Measurements from ENCODE around the gene RIMBP2.

The RIMBP2 gene

GRCh38 chr12:130527239-130527638 is 188.9 kb downstream of the RIMBP2 start:
- H3K23ac ChIP-seq (ENCODE audit: low read length): no peak overlapping the region
- no peak overlapping the region for H3K18ac ChIP-seq (ENCODE audit: low read length)
- H3K56ac ChIP-seq (ENCODE audit: low read length): no peak overlapping the region
- H3K79me1 ChIP-seq (ENCODE audit: low read length): no peaks in the 10 kb centered on the region
- H2BK15ac ChIP-seq (replicated peaks; ENCODE audit: low read depth): no peak overlapping the region
- no CpG with 5 or more reads among the region's 2 CpGs for WGBS (ENCODE audit: extremely low coverage, insufficient coverage, low lambda C conversion rate)
- DNase-seq: no peak
- no peak overlapping the region for H3K4me2 ChIP-seq (ENCODE audit: low read length)
- H4K8ac ChIP-seq (ENCODE audit: low read depth, low read length): no peak overlapping the region
- H3K79me2 ChIP-seq (ENCODE audit: control insufficient read depth, insufficient read depth, low read length): no peaks in the 10 kb centered on the region
- H3K27ac ChIP-seq (ENCODE audit: low read depth, low read length): no peak overlapping the region
- H4K5ac ChIP-seq (ENCODE audit: low read length): no peak overlapping the region
- H3K4ac ChIP-seq (ENCODE audit: low read depth, low read length): no peak overlapping the region
- H2BK120ac ChIP-seq (ENCODE audit: low read depth, low read length): no peak overlapping the region
- no peak overlapping the region for H2AK5ac ChIP-seq (ENCODE audit: low read length)
- no peak overlapping the region for H3K9ac ChIP-seq (ENCODE audit: low read length)
- H2BK5ac ChIP-seq (ENCODE audit: low read length): no peak overlapping the region
- no peaks in the 10 kb centered on the region for H3K27me3 ChIP-seq (ENCODE audit: insufficient read depth, low read length, poor library complexity)
- H3K4me3 ChIP-seq (ENCODE audit: low read length): no peak overlapping the region
- H3K4me1 ChIP-seq (ENCODE audit: control insufficient read depth, low read depth, low read length): no peaks in the 10 kb centered on the region
- H3K36me3 ChIP-seq (ENCODE audit: control insufficient read depth, insufficient read depth, low read length): no peaks in the 10 kb centered on the region

- no CpG with 5 or more reads among the region's 6 CpGs for WGBS (ENCODE audit: extremely low coverage, insufficient coverage, low lambda C conversion rate)
- H3K4me2 ChIP-seq (ENCODE audit: low read length): no peak overlapping the region
- no peak overlapping the region for H3K56ac ChIP-seq (ENCODE audit: low read length)
- no peak overlapping the region for H2BK15ac ChIP-seq (replicated peaks; ENCODE audit: low read depth)
- no peak overlapping the region for H3K4me3 ChIP-seq (ENCODE audit: low read length)
- H3K79me2 ChIP-seq (ENCODE audit: control insufficient read depth, insufficient read depth, low read length): no peaks in the 10 kb centered on the region
- H3K36me3 ChIP-seq (ENCODE audit: control insufficient read depth, insufficient read depth, low read length): no peaks in the 10 kb centered on the region
- no peak overlapping the region for H2BK120ac ChIP-seq (ENCODE audit: low read depth, low read length)
- no peak overlapping the region for H3K27ac ChIP-seq (ENCODE audit: low read depth, low read length)
- DNase-seq: peak; percentile 80
- no peak overlapping the region for H3K4ac ChIP-seq (ENCODE audit: low read depth, low read length)
- no peak overlapping the region for H3K23ac ChIP-seq (ENCODE audit: low read length)
- no peak overlapping the region for H2AK5ac ChIP-seq (ENCODE audit: low read length)
- H3K9ac ChIP-seq (ENCODE audit: low read length): no peak overlapping the region
- no peak overlapping the region for H4K5ac ChIP-seq (ENCODE audit: low read length)
- no peak overlapping the region for H2BK5ac ChIP-seq (ENCODE audit: low read length)
- H3K79me1 ChIP-seq (ENCODE audit: low read length): no peaks in the 10 kb centered on the region
- no peaks in the 10 kb centered on the region for H3K27me3 ChIP-seq (ENCODE audit: insufficient read depth, low read length, poor library complexity)
- no peak overlapping the region for H3K18ac ChIP-seq (ENCODE audit: low read length)
- H3K4me1 ChIP-seq (ENCODE audit: control insufficient read depth, low read depth, low read length): no peaks in the 10 kb centered on the region
- no peak overlapping the region for H4K8ac ChIP-seq (ENCODE audit: low read depth, low read length)
These were observed 189.3 kb downstream of the RIMBP2 start for GRCh38 chr12:130526813-130527212.

- WGBS (ENCODE audit: extremely low coverage, insufficient coverage, low lambda C conversion rate): no CpG with 5 or more reads among the region's 10 CpGs
- no peak overlapping the region for H2BK5ac ChIP-seq (ENCODE audit: low read length)
These were observed 190.5 kb downstream of the RIMBP2 start for GRCh38 chr12:130525384-130526172.

GRCh38 chr12:130524759-130525158 is 191.3 kb downstream of the RIMBP2 start:
- Histone ChIP-seq H2AK5ac (ENCODE audit: low read length) (no peak overlapping the region), H2BK5ac (ENCODE audit: low read length) (no peak overlapping the region), H2BK15ac (replicated peaks; ENCODE audit: low read depth) (no peak overlapping the region), H3K79me2 (ENCODE audit: control insufficient read depth, insufficient read depth, low read length) (no peaks in the 10 kb centered on the region), H3K56ac (ENCODE audit: low read length) (no peak overlapping the region), H3K27me3 (ENCODE audit: insufficient read depth, low read length, poor library complexity) (no peaks in the 10 kb centered on the region), H3K4me1 (ENCODE audit: control insufficient read depth, low read depth, low read length) (no peaks in the 10 kb centered on the region), H3K23ac (ENCODE audit: low read length) (no peak overlapping the region), H3K27ac (ENCODE audit: low read depth, low read length) (no peak overlapping the region), H3K4me2 (ENCODE audit: low read length) (no peak overlapping the region), H3K79me1 (ENCODE audit: low read length) (no peaks in the 10 kb centered on the region), H3K18ac (ENCODE audit: low read length) (no peak overlapping the region), H3K4me3 (ENCODE audit: low read length) (no peak overlapping the region), H3K36me3 (ENCODE audit: control insufficient read depth, insufficient read depth, low read length) (no peaks in the 10 kb centered on the region), H2BK120ac (ENCODE audit: low read depth, low read length) (no peak overlapping the region), H3K4ac (ENCODE audit: low read depth, low read length) (no peak overlapping the region), H4K8ac (ENCODE audit: low read depth, low read length) (no peak overlapping the region), H3K9ac (ENCODE audit: low read length) (no peak overlapping the region), H4K5ac (ENCODE audit: low read length) (no peak overlapping the region)
- no CpG with 5 or more reads among the region's 8 CpGs for WGBS (ENCODE audit: extremely low coverage, insufficient coverage, low lambda C conversion rate)
- DNase-seq: no peak

More at GRCh38 chr12:130525384-130526172, 190.5 kb downstream of the RIMBP2 start:
- no peaks in the 10 kb centered on the region for H3K79me2 ChIP-seq (ENCODE audit: control insufficient read depth, insufficient read depth, low read length)
- H3K23ac ChIP-seq (ENCODE audit: low read length): no peak overlapping the region
- no peak overlapping the region for H2BK15ac ChIP-seq (replicated peaks; ENCODE audit: low read depth)
- no peak overlapping the region for H3K9ac ChIP-seq (ENCODE audit: low read length)
- H3K56ac ChIP-seq (ENCODE audit: low read length): no peak overlapping the region
- no peak overlapping the region for H3K4ac ChIP-seq (ENCODE audit: low read depth, low read length)
- no peaks in the 10 kb centered on the region for H3K27me3 ChIP-seq (ENCODE audit: insufficient read depth, low read length, poor library complexity)
- no peak overlapping the region for H3K4me3 ChIP-seq (ENCODE audit: low read length)
- no peaks in the 10 kb centered on the region for H3K36me3 ChIP-seq (ENCODE audit: control insufficient read depth, insufficient read depth, low read length)
- H4K8ac ChIP-seq (ENCODE audit: low read depth, low read length): no peak overlapping the region
- H3K18ac ChIP-seq (ENCODE audit: low read length): no peak overlapping the region
- no peak overlapping the region for H4K5ac ChIP-seq (ENCODE audit: low read length)
- H2BK120ac ChIP-seq (ENCODE audit: low read depth, low read length): no peak overlapping the region
- no peaks in the 10 kb centered on the region for H3K4me1 ChIP-seq (ENCODE audit: control insufficient read depth, low read depth, low read length)
- H3K27ac ChIP-seq (ENCODE audit: low read depth, low read length): no peak overlapping the region
- DNase-seq: no peak
- H3K79me1 ChIP-seq (ENCODE audit: low read length): no peaks in the 10 kb centered on the region
- H2AK5ac ChIP-seq (ENCODE audit: low read length): no peak overlapping the region
- no peak overlapping the region for H3K4me2 ChIP-seq (ENCODE audit: low read length)

GRCh38 chr12:130523863-130524614 is 192.1 kb downstream of the RIMBP2 start:
- Histone ChIP-seq H3K79me1 (ENCODE audit: low read length) (no peaks in the 10 kb centered on the region), H2BK15ac (replicated peaks; ENCODE audit: low read depth) (no peak overlapping the region), H3K23ac (ENCODE audit: low read length) (no peak overlapping the region), H3K4me1 (ENCODE audit: control insufficient read depth, low read depth, low read length) (no peaks in the 10 kb centered on the region), H3K18ac (ENCODE audit: low read length) (no peak overlapping the region), H3K27me3 (ENCODE audit: insufficient read depth, low read length, poor library complexity) (no peaks in the 10 kb centered on the region), H3K27ac (ENCODE audit: low read depth, low read length) (no peak overlapping the region), H3K9ac (ENCODE audit: low read length) (no peak overlapping the region), H2BK5ac (ENCODE audit: low read length) (no peak overlapping the region), H3K4me2 (ENCODE audit: low read length) (no peak overlapping the region), H2BK120ac (ENCODE audit: low read depth, low read length) (no peak overlapping the region), H4K5ac (ENCODE audit: low read length) (no peak overlapping the region), H3K56ac (ENCODE audit: low read length) (no peak overlapping the region), H3K36me3 (ENCODE audit: control insufficient read depth, insufficient read depth, low read length) (no peaks in the 10 kb centered on the region), H2AK5ac (ENCODE audit: low read length) (no peak overlapping the region), H3K4me3 (ENCODE audit: low read length) (no peak overlapping the region), H3K79me2 (ENCODE audit: control insufficient read depth, insufficient read depth, low read length) (no peaks in the 10 kb centered on the region), H3K4ac (ENCODE audit: low read depth, low read length) (no peak overlapping the region), H4K8ac (ENCODE audit: low read depth, low read length) (no peak overlapping the region)
- no CpG with 5 or more reads among the region's 9 CpGs for WGBS (ENCODE audit: extremely low coverage, insufficient coverage, low lambda C conversion rate)
- no peak for DNase-seq

All from mesendoderm (in vitro differentiated cells).